Activated CD4-positive, alpha-beta T cell treated with anti-CD3 and anti-CD28 coated beads, Interleukin-2, amount 50 U/mL, for 48 hours (primary cell): ENCODE results near the gene PARD3B.

Experiments
- DNase-seq, 2 experiments: peaks; one replicate each; pipeline ENCODE4 v3.0.0-alpha.2; 2020

Gene PARD3B

DNA sequence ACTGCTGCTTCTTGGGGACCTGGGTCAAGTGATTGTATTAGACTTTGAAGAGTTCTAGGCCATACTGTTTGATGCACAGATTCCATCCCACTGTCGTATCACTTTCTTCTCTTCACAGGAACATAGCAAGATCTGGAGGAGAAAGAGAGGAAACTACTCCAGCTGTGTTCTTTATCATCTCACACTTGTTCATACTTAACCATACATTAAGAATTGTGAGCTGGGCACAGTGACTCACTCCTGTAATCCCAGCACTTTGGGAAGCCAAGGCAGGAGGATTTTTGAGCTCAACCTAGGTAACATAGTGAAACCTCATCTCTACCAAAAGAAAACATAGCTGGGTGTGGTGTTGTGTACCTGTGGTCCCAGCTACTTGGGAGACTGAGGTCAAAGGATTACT lies 111.7 kb downstream of the PARD3B start:
- DNase-seq = no peak

- DNase-seq = no peak
Measured at GRCh38 chr2:204662956-204663355, 117.7 kb downstream of the PARD3B start.

DNA sequence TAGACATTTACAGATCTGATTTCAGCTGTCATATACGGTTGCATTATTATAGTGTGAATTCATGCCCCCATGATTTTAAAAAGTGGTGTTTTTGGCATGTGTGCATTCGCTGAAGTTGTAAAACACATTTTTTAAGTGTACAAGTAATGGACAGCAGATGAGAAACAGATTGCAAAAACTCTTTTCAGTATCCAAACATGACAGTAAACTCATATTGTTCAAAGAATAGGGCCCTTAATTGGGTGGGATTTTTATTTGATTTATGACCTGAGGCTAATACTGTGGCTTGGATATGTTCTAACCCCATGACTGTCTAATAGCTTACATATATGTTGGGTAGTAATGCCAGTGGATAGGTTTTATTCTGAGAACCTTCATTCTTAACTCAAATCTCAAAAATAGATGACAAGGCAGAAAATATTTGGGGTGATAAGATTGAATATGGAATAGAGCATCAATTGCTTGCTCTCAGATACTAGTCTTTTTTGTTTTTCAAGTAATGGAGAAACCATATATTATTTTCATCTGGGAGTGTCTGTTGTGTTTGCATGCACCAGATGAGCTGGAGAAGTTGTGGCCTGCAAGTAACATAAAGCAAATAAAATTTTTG lies 118.6 kb downstream of the PARD3B start:
- no peak for DNase-seq

- DNase-seq = no peak
Measured at GRCh38 chr2:204664708-204665121, 119.4 kb downstream of the PARD3B start.

DNA sequence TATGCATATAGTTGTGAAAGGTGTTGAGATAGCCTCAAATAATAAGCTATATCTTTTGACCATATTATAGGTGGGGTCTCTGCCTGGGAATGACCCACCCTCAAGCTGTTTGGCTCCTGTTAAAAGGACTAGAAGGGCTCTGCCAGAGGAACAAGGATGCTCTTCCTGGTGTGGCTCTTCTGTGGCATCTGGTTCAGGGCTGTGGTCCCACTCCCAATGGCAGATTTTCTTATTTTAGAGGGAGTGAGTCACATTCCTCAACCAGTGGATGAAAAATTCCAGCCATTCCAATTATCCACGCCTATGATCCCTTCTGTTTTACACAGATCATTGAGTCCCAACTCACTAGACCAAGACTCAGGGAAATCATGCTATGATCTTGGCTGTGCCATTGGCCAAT lies 119.9 kb downstream of the PARD3B start:
- no peak for DNase-seq

DNA sequence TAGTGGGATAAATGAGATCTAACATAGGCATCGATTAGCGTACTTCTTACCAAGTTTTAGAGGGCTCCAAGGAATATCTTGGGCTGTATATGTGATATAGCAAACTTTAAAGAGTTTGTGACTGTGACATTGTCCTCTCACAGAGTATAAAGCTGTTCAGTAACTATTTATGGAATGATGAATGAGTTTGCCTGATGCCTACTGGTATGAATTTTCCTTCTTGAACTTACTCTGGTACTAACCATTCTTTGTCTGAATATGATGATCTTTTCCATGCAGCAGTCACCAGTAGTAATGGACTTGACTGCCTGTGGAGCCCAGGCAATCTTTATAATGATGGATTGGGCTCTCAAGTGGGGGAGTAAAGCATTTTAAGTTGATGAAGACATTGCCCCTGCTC lies 120.5 kb downstream of the PARD3B start:
- no peak for DNase-seq

- no peak for DNase-seq
Measured at GRCh38 chr2:204667990-204668389, 122.7 kb downstream of the PARD3B start.

GRCh38 chr2:204669382-204669781 lies 124.1 kb downstream of the PARD3B start:
- no peak for DNase-seq

- no peak for DNase-seq
Measured at GRCh38 chr2:204670124-204670523, 124.8 kb downstream of the PARD3B start.

GRCh38 chr2:204670756-204671155 lies 125.5 kb downstream of the PARD3B start:
- DNase-seq = no peak

DNA sequence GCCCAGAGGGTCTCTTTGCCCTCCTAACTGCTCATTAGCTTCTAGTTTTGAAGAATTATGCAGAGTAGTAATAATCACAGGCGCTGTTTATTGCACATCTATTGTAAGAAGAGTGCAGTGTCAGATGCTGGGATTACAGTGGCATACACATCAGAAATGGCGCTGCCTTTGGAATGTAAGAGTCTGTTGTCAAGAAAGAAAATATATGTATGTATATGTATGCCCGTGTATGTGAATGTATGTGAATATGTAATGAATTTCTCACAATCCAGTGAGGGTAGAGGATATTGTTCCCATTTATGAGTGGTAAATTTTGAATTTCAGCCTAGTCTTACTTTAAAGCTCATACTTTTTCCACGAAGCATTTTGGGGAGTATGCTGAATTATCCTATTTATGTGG lies 127.5 kb downstream of the PARD3B start:
- DNase-seq = no peak

GRCh38 chr2:204673877-204674276 lies 128.6 kb downstream of the PARD3B start:
- no peak for DNase-seq

GRCh38 chr2:204678031-204678430 lies 132.8 kb downstream of the PARD3B start:
- DNase-seq = no peak

DNA sequence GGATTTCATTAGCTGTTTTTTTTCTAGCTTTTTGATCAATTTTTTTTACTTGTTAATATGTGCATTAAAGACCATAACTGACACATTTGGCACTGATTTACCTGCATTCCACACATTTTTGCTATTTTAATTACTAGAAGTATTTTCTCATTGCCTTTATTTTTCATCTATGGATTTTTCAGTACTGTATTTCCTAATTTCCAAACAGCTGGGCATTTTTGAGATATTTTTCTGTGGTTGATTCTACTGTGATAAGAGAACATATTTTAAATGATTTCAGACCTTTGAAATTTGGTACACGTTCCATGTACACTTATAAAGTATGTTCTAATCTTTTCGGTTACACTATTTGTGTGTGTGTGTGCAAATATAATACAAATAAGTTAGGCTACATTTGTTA lies 135.3 kb downstream of the PARD3B start:
- DNase-seq = no peak

DNA sequence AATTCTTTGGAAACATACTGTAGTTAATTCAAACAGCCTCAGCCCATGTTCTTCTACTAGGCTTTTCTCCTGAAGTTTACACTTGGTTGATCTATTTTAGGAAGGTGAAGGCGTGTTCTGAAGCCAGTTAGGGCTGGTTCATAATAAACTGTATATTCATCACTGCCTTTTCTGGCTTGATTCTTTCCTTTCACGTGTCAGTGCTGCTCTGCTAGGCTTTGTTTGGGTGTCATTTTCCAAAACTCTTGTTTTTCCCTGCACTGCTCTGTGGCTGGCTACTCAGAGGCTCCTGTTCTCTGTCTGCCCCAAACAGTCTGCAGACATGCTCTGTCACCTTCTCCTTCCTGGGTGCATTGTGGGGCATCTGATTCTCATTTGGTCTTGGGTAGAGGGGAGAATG lies 136.1 kb downstream of the PARD3B start:
- no peak for DNase-seq

DNA sequence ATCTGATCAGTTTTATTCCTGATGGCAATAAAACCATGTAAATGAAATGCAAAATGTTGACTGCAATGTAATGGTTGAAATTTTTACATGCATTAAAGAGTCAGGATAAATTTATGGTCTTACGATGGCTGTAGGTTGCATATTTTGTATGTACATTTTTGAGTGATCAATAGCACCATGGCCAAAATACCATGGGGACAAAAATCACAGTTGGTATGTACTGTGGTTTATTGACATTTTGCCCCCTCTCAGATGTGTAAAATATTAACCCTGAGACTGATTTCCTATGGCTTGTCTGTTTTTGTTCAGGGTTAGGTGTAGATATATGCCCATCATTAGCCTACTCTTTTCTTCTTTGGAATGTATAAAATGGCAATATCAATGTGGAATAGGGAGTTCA lies 138.1 kb downstream of the PARD3B start:
- DNase-seq = no peak

DNA sequence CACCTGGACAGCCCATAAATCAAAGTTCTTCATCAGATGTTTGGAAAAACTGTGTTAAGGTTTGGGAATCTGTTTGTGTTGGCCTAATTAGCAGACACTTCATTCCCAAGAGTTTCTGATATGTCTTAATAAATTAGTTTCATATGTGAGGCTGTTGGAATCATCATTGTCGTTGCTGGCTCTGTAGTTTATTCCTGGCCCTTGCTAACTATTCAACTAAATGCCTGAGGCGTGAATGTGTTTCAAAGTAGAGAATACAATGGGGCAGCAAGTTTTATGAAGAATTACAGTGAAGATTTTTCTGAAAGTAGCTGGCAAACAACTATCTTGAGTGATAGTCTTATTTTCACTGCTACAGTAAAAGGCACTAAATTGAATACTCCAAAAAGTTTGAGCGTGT lies 141.1 kb downstream of the PARD3B start:
- DNase-seq = no peak

- no peak for DNase-seq
Measured at GRCh38 chr2:204687776-204688175, 142.5 kb downstream of the PARD3B start.

DNA sequence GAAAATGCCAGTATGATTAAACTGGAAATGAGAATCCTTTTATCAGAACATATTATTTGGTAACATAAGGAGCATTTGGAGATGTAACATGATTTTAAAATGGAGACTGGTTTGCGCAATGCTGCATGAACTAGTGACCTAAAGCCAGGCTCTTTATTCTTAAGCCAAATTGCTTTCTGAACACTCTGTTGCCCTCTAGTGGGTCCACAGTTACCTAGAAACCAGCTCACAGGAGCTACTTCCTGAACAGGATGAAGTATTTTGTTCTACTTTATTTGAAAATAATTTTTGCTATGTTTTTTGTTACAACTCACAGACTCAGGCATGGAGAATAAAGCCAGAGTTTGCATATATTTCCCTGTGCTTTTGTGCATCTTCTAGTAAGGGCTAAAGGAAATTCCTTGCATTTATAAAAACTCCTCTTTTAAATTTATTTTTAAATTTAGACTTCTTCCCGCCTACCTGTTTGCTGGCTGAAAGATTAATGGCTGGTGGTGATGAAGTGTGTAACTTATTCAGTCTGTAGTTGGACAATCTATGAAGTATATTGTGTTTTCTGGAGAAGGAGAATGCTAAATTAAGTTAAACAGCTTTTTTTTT lies 146.7 kb downstream of the PARD3B start:
- DNase-seq = peak; percentile 2 to 6

DNA sequence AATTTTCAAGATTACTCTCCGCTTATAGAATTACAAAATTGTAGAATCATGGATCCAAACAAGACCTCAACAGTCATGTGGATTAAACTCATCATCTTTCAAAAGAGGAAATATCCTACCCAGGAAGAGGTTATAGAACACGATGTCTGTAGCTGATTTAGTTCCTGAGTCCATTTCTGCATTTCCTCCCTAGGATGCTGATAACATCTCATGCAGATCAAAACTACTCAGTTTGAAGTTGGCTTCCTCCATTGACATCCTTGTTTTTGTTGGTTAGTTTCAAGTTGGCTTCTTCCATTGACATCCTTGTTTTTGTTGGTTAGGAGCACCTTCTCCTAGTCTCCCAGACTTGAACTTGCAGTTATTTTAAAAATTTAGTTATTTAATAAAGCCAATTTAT lies 147.5 kb downstream of the PARD3B start:
- no peak for DNase-seq

- DNase-seq = no peak
Measured at GRCh38 chr2:204693262-204693661, 148.0 kb downstream of the PARD3B start.

- DNase-seq = no peak
Measured at GRCh38 chr2:204695506-204695905, 150.2 kb downstream of the PARD3B start.

DNA sequence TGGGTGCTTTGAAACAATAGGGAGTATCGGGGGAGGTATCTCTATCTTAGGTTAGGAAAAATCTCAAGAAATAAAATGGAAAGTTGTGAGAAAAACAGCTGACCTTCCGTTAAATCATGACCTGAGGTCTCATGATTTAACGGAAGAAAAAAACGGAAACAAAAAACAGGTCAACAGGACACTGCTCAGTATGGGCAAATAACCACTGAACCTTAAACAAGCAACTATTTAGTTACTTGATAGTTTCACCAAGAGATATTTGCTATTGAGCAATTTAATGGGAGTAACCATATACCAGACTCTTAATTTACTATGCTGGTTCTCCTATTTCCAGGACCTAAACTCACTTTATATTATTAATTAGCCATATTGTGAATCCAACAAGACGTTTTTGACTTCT lies 150.8 kb downstream of the PARD3B start:
- no peak for DNase-seq

GRCh38 chr2:204705243-204705932 lies 160.1 kb downstream of the PARD3B start:
- DNase-seq = no peak

DNA sequence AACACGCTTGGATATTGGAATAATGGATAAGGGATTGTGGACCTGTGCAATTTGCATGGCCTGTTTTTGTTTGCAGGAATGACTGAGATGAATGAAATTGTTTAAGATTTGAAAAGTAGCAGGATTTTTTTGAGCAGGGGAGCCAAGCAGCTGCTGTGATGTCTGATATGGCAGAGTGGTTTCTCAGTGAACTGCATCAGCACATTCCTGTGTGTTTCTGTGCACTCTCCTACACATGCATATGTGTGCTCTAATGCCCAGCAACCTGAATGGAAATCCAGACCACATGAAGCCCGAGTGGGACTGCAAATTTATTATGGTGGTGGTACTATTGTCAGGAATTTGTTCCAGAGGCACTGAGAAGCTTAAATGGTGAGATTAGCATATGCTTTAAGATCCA lies 161.7 kb downstream of the PARD3B start:
- DNase-seq = no peak
